ENCODE measurements around the gene KYAT1.

Gene KYAT1

DNA sequence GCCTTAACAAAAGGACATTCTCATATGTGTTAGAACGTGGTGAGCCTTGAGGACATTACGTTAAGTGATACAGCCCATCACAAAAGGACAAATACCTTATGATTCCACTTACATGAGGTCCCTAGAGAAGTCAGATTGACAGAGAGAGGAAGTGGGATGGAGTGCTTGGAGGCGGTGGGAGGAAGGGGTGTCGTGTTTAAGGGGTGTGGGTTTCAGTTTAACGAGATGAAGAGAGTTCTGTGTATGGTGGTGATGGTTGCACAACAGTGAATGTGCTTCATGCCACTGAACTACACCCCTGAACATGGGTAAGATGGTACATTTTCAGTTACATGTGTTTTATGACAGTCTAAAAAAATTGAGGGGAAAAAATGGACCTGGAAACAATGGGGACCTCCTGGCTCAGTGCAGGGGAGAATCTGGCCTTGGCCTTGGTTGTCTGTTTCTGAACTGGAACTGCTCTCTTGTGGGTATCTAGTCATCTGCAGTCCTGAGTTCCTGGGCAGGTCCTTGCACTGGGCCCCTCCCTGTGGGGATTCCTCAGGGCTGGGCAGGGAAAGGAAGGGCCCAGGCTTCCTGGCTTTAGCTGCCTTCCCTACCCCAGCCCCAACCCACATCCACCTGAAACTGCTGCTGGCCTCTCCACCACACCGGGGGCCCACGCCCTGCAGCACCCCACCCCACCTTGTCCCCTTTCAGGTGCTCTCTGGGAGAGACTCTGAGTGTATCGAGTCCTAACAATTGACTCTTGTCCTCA, 18.0 kb upstream of the KYAT1 start:
- TF ChIP-seq CTCF (conservative IDR thresholded peaks at IDR 0.05) (no peak), ZFX (IDR thresholded peaks at IDR 0.05) (no peak)
- no peak overlapping the region for H3K27ac ChIP-seq

DNA sequence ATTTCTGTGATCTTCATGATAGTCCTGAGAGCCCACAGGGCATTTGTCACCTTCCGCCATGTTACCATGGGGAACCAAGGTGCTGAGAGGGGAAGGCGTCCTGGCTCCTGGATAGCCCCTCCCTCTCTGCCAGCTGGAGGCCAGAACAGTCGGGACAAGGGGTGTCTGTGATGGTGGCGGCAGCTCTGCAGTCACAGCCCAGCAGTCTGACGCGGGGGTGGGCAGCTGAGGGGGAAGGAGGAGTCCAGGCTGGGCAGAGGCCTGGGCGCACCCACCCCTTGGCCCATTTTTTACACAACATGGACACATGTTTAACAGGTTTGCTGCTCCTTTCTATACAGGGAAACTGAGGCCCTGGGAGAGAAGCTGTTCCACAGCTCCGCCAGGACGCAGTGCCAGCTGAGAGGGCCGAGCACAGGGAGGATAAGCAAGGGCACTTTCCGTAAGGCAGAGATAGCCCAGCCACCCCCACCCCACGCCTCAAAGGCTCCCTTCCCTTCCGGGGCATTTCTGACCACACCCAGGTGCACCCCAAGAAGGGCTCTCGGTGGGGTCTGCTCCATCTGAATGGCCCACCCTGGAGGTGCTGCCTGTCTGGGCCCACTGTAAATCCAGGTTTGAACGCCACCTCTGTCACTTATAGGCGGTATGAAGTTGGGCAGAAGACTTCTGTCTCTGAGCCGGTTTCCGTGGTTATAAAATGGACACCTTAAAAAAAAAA, 17.3 kb upstream of the KYAT1 start:
- TF ChIP-seq ZFX (IDR thresholded peaks at IDR 0.05) (no peak), CTCF (conservative IDR thresholded peaks at IDR 0.05) (no peak)
- no peak overlapping the region for H3K27ac ChIP-seq

- TF ChIP-seq ZFX (IDR thresholded peaks at IDR 0.05) (no peak), CTCF (conservative IDR thresholded peaks at IDR 0.05) (no peak)
- H3K27ac ChIP-seq: peak overlapping the region; percentile 7; the same call in 1 of the 2 replicates
Measured at GRCh38 chr9:128898382-128898781, 16.6 kb upstream of the KYAT1 start.

- no peak overlapping the region for H3K27ac ChIP-seq
- no peak for TF ChIP-seq CTCF (conservative IDR thresholded peaks at IDR 0.05)
- no peak for TF ChIP-seq ZFX (IDR thresholded peaks at IDR 0.05)
Measured at GRCh38 chr9:128895556-128895955, 13.8 kb upstream of the KYAT1 start.

- H3K27ac ChIP-seq: no peak overlapping the region
- TF ChIP-seq CTCF (conservative IDR thresholded peaks at IDR 0.05) (no peak), ZFX (IDR thresholded peaks at IDR 0.05) (no peak)
Measured at GRCh38 chr9:128894764-128895163, 13.0 kb upstream of the KYAT1 start.

GRCh38 chr9:128893354-128893753, 11.6 kb upstream of the KYAT1 start:
- no peak overlapping the region for H3K27ac ChIP-seq
- TF ChIP-seq ZFX (IDR thresholded peaks at IDR 0.05) (no peak), CTCF (conservative IDR thresholded peaks at IDR 0.05) (no peak)

GRCh38 chr9:128892221-128892921, 10.6 kb upstream of the KYAT1 start:
- H3K27ac ChIP-seq: no peak overlapping the region
- TF ChIP-seq ZFX (IDR thresholded peaks at IDR 0.05) (no peak), CTCF (conservative IDR thresholded peaks at IDR 0.05) (no peak)

All from C4-2B (cell line).